GM23338 (cell line): ENCODE results near the gene PPAN. TPM values are rescaled to one million over a fixed set of nuclear protein-coding genes. Genes with fewer than 3 reads are reported as not detected.

Experiments
- ATAC-seq: fragments of 200-7000 bp; cut with Tn5 transposase; 3 replicates; pipeline ENCODE4 v1.9.1; 2020
- DNase-seq: peaks from one replicate; pipeline ENCODE4 v3.0.0-alpha.2; 2015; ENCODE audit warnings: low spot score
- H2AFZ ChIP-seq: fragments of 200-600 bp; sonication (generic); 2 replicates; pipeline ENCODE4 v1.8.0; 2016; ENCODE audit warnings: antibody characterized with exemption, mild to moderate bottlenecking, moderate library complexity
- H3F3A ChIP-seq: fragments of 200-600 bp; sonication (generic); replicated peaks from 2 replicates; pipeline ENCODE4 v1.8.0; 2017; ENCODE audit warnings: antibody characterized with exemption, mixed run types, low read depth
- H3K27ac ChIP-seq: fragments of 200-600 bp; sonication (generic); 2 replicates; pipeline ENCODE4 v1.6.1; 2016; ENCODE audit warnings: low read depth
- H3K27me3 ChIP-seq: fragments of 200-600 bp; sonication (generic); 2 replicates; pipeline ENCODE4 v1.8.0; 2016; ENCODE audit warnings: mild to moderate bottlenecking, mixed run types, moderate library complexity; ENCODE audit not compliant: insufficient read depth
- H3K36me3 ChIP-seq: fragments of 200-600 bp; sonication (generic); 2 replicates; pipeline ENCODE4 v1.8.0; 2016; ENCODE audit warnings: mild to moderate bottlenecking; ENCODE audit not compliant: insufficient read depth
- H3K4me1 ChIP-seq: fragments of 200-600 bp; sonication (generic); 2 replicates; pipeline ENCODE4 v1.8.0; 2016; ENCODE audit warnings: mild to moderate bottlenecking, moderate library complexity; ENCODE audit not compliant: insufficient read depth
- H3K4me2 ChIP-seq: fragments of 200-600 bp; sonication (generic); 2 replicates; pipeline ENCODE4 v1.7.1; 2017; ENCODE audit warnings: mixed run types
- H3K4me3 ChIP-seq: fragments of 200-600 bp; sonication (generic); 2 replicates; pipeline ENCODE4 v1.6.1; 2016; ENCODE audit warnings: mixed run types
- H3K79me2 ChIP-seq: fragments of 200-600 bp; sonication (generic); replicated peaks from 2 replicates; pipeline ENCODE4 v1.8.0; 2017; ENCODE audit warnings: mild to moderate bottlenecking; ENCODE audit not compliant: insufficient read depth
- H3K9me2 ChIP-seq: fragments of 200-600 bp; sonication (generic); 2 replicates; pipeline ENCODE4 v1.8.0; 2017; ENCODE audit not compliant: insufficient read depth
- H4K20me1 ChIP-seq: fragments of 200-600 bp; sonication (generic); replicated peaks from 2 replicates; pipeline ENCODE4 v1.8.0; 2017; ENCODE audit warnings: mild to moderate bottlenecking; ENCODE audit not compliant: insufficient read depth
- H3K27ac Mint-ChIP-seq: 2 replicates; pipeline ENCODE4 v1.8.0; 2020; ENCODE audit warnings: inconsistent platforms, mild to moderate bottlenecking, moderate library complexity, mixed read lengths
- H3K27me3 Mint-ChIP-seq: 3 replicates; pipeline ENCODE4 v1.8.0; 2022; ENCODE audit warnings: low read depth, mild to moderate bottlenecking, moderate library complexity, mixed read lengths, inconsistent platforms; ENCODE audit not compliant: insufficient read depth, poor library complexity
- H3K36me3 Mint-ChIP-seq: 3 replicates; pipeline ENCODE4 v1.8.0; 2021; ENCODE audit warnings: low read depth, mild to moderate bottlenecking, inconsistent platforms, moderate library complexity, mixed read lengths
- H3K4me1 Mint-ChIP-seq: 3 replicates; pipeline ENCODE4 v1.8.0; 2020; ENCODE audit warnings: mild to moderate bottlenecking, inconsistent platforms, mixed read lengths
- H3K4me3 Mint-ChIP-seq: 3 replicates; pipeline ENCODE4 v1.8.0; 2021; ENCODE audit warnings: moderate library complexity, mild to moderate bottlenecking, inconsistent platforms, mixed read lengths
- H3K9me3 Mint-ChIP-seq: 3 replicates; pipeline ENCODE4 v1.8.0; 2020; ENCODE audit warnings: moderate library complexity, mild to moderate bottlenecking, inconsistent platforms, mixed read lengths
- CREB1 ChIP-seq: fragments of 250-450 bp; sonication (Bioruptor Pico); IDR thresholded peaks from 2 replicates; pipeline ENCODE4 v1.5.0; 2020; ENCODE audit warnings: low read depth, mild to moderate bottlenecking, moderate library complexity
- EZH2 ChIP-seq: fragments of 200-600 bp; sonication (generic); IDR thresholded peaks from one replicate; pipeline ENCODE4 v1.8.0; 2017; ENCODE audit warnings: antibody characterized with exemption, mild to moderate bottlenecking, low read depth; ENCODE audit not compliant: unreplicated experiment
- EZH2phosphoT487 ChIP-seq: fragments of 200-600 bp; sonication (generic); IDR thresholded peaks from one replicate; pipeline ENCODE4 v1.8.1; 2018; ENCODE audit warnings: antibody characterized with exemption; ENCODE audit not compliant: unreplicated experiment
- JUNB ChIP-seq: IDR thresholded peaks from one replicate; pipeline ENCODE4 v1.6.1; 2016; ENCODE audit warnings: antibody characterized with exemption; ENCODE audit not compliant: unreplicated experiment
- NANOG ChIP-seq: IDR thresholded peaks from 2 replicates; pipeline ENCODE4 v1.6.1; 2016; ENCODE audit warnings: antibody characterized with exemption, borderline replicate concordance
- POLR2AphosphoS5 ChIP-seq: IDR thresholded peaks from 2 replicates; pipeline ENCODE4 v1.6.1; 2016; ENCODE audit warnings: antibody characterized with exemption, low read depth
- STAT1 ChIP-seq: IDR thresholded peaks from one replicate; pipeline ENCODE4 v1.6.1; 2016; ENCODE audit warnings: antibody characterized with exemption; ENCODE audit not compliant: unreplicated experiment
- ZNF114 ChIP-seq: fragments of 250-450 bp; sonication (Bioruptor Pico); IDR thresholded peaks from 2 replicates; pipeline ENCODE4 v1.5.0; 2020; ENCODE audit warnings: mild to moderate bottlenecking, moderate library complexity
- ZNF331 ChIP-seq: fragments of 250-450 bp; sonication (Bioruptor Pico); IDR thresholded peaks from 2 replicates; pipeline ENCODE4 v1.5.0; 2020; ENCODE audit warnings: low read depth, mild to moderate bottlenecking, moderate library complexity
- ZNF462 ChIP-seq: fragments of 250-450 bp; sonication (Bioruptor Pico); IDR thresholded peaks from 2 replicates; pipeline ENCODE4 v1.5.0; 2020; ENCODE audit warnings: mild to moderate bottlenecking, moderate library complexity
- polyA plus RNA-seq: library from polyadenylated mRNA; unstranded; fragments of >200 nt; fragmentation: Nextera tagmentation; extraction: Ambion mirVana; gene quantifications from 2 replicates; pipeline ENCODE4 v1.2.1, GENCODE V29; 2016
- total RNA-seq: library from RNA; depleted of rRNA; stranded (reverse); fragments of >200 nt; shearing (Covaris generic); gene quantifications from 2 replicates; pipeline ENCODE4 v1.2.3, GENCODE V29; 2014
- TF ChIP-seq, protein P1 (sequence below), 2 experiments: fragments of 200-600 bp in 1 of 2; sonication (generic) in 1 of 2; conservative IDR thresholded peaks; 2 replicates each; pipeline versions ENCODE4 v1.5.1 to v1.6.1; 2016 to 2017; ENCODE audit warnings: antibody characterized with exemption in 2 of 2, low read depth in 2 of 2, mild to moderate bottlenecking in 2 of 2, moderate library complexity in 1 of 2
- TF ChIP-seq, protein P2 (sequence below): IDR thresholded peaks from 2 replicates; pipeline ENCODE4 v1.6.1; 2016; ENCODE audit warnings: antibody characterized with exemption
- TF ChIP-seq, protein P3 (sequence below): IDR thresholded peaks from one replicate; pipeline ENCODE4 v1.6.1; 2018; ENCODE audit warnings: antibody characterized with exemption; ENCODE audit not compliant: unreplicated experiment

PPAN gene
- total and polyA plus RNA-seq, 2 experiments from 2014 or later, result 71.8 to 81.9 TPM

GRCh38 chr19:10142701-10143375, 36.7 kb downstream of the PPAN start:
- Histone ChIP-seq H3K4me1 (no peaks in the 10 kb centered on the region), H3F3A (peaks cover 3% of the 10 kb centered on the region; the same call in 1 of the 2 replicates), H2AFZ (no peak overlapping the region), H3K79me2 (no peaks in the 10 kb centered on the region), H3K27me3 (no peaks in the 10 kb centered on the region), H3K36me3 (peaks cover 65% of the 10 kb centered on the region), H3K9me2 (no peaks in the 10 kb centered on the region), H3K4me2 (no peak overlapping the region), H4K20me1 (peaks cover 20% of the 10 kb centered on the region), H3K27ac (no peak overlapping the region), H3K4me3 (no peak overlapping the region)
- TF ChIP-seq EZH2 (no peak), EZH2phosphoT487 (no peak), POLR2AphosphoS5 (no peak), ZNF114 (CRISPR knock-in tag) (no peak), NANOG (no peak), STAT1 (no peak), JUNB (no peak), ZNF331 (CRISPR knock-in tag) (no peak), CREB1 (CRISPR knock-in tag) (no peak), ZNF462 (no peak)
- TF ChIP-seq, protein P1, sequence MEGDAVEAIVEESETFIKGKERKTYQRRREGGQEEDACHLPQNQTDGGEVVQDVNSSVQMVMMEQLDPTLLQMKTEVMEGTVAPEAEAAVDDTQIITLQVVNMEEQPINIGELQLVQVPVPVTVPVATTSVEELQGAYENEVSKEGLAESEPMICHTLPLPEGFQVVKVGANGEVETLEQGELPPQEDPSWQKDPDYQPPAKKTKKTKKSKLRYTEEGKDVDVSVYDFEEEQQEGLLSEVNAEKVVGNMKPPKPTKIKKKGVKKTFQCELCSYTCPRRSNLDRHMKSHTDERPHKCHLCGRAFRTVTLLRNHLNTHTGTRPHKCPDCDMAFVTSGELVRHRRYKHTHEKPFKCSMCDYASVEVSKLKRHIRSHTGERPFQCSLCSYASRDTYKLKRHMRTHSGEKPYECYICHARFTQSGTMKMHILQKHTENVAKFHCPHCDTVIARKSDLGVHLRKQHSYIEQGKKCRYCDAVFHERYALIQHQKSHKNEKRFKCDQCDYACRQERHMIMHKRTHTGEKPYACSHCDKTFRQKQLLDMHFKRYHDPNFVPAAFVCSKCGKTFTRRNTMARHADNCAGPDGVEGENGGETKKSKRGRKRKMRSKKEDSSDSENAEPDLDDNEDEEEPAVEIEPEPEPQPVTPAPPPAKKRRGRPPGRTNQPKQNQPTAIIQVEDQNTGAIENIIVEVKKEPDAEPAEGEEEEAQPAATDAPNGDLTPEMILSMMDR (conservative IDR thresholded peaks at IDR 0.05; ENCODE audit: low read depth in 2 of 2), result no peak
- TF ChIP-seq, protein P2, sequence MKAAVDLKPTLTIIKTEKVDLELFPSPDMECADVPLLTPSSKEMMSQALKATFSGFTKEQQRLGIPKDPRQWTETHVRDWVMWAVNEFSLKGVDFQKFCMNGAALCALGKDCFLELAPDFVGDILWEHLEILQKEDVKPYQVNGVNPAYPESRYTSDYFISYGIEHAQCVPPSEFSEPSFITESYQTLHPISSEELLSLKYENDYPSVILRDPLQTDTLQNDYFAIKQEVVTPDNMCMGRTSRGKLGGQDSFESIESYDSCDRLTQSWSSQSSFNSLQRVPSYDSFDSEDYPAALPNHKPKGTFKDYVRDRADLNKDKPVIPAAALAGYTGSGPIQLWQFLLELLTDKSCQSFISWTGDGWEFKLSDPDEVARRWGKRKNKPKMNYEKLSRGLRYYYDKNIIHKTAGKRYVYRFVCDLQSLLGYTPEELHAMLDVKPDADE, result no peak
- TF ChIP-seq, protein P3, sequence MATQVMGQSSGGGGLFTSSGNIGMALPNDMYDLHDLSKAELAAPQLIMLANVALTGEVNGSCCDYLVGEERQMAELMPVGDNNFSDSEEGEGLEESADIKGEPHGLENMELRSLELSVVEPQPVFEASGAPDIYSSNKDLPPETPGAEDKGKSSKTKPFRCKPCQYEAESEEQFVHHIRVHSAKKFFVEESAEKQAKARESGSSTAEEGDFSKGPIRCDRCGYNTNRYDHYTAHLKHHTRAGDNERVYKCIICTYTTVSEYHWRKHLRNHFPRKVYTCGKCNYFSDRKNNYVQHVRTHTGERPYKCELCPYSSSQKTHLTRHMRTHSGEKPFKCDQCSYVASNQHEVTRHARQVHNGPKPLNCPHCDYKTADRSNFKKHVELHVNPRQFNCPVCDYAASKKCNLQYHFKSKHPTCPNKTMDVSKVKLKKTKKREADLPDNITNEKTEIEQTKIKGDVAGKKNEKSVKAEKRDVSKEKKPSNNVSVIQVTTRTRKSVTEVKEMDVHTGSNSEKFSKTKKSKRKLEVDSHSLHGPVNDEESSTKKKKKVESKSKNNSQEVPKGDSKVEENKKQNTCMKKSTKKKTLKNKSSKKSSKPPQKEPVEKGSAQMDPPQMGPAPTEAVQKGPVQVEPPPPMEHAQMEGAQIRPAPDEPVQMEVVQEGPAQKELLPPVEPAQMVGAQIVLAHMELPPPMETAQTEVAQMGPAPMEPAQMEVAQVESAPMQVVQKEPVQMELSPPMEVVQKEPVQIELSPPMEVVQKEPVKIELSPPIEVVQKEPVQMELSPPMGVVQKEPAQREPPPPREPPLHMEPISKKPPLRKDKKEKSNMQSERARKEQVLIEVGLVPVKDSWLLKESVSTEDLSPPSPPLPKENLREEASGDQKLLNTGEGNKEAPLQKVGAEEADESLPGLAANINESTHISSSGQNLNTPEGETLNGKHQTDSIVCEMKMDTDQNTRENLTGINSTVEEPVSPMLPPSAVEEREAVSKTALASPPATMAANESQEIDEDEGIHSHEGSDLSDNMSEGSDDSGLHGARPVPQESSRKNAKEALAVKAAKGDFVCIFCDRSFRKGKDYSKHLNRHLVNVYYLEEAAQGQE, result no peak
- Mint-ChIP-seq H3K36me3 (peaks cover 95% of the 10 kb centered on the region), H3K27ac (no peak overlapping the region), H3K9me3 (no peaks in the 10 kb centered on the region; the same call in 2 of the 3 replicates), H3K4me1 (no peaks in the 10 kb centered on the region), H3K27me3 (peaks cover 4% of the 10 kb centered on the region), H3K4me3 (no peak overlapping the region)
- DNase-seq, result no peak
- no peak for ATAC-seq
